SW480 (cell line): ENCODE measurements around the gene SCD.
"Not testable (repeated sequence)": the region's sequence is repeated elsewhere in the genome, so short reads cannot be mapped to it uniquely, and the experiment has no call there.

ENCODE experiments used
- DNase-seq: peaks from one replicate; pipeline ENCODE4 v3.0.0-alpha.2; 2016; ENCODE audit warnings: low spot score

SCD gene

DNA sequence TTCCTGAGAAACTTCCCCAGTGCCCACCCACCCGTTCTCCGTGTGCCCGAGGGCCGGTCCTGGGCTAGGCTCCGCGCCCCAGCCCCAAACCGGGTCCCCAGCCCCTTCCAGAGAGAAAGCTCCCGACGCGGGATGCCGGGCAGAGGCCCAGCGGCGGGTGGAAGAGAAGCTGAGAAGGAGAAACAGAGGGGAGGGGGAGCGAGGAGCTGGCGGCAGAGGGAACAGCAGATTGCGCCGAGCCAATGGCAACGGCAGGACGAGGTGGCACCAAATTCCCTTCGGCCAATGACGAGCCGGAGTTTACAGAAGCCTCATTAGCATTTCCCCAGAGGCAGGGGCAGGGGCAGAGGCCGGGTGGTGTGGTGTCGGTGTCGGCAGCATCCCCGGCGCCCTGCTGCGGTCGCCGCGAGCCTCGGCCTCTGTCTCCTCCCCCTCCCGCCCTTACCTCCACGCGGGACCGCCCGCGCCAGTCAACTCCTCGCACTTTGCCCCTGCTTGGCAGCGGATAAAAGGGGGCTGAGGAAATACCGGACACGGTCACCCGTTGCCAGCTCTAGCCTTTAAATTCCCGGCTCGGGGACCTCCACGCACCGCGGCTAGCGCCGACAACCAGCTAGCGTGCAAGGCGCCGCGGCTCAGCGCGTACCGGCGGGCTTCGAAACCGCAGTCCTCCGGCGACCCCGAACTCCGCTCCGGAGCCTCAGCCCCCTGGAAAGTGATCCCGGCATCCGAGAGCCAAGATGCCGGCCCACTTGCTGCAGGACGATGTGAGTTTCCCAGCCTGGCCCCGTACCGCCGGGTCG, at the start of gene SCD:
SCD (plus strand) TSS at position 469 of the 803 bp plus-strand sequence; CDS start at position 741, 272 bp downstream.
- DNase-seq = peak; percentile 96

DNA sequence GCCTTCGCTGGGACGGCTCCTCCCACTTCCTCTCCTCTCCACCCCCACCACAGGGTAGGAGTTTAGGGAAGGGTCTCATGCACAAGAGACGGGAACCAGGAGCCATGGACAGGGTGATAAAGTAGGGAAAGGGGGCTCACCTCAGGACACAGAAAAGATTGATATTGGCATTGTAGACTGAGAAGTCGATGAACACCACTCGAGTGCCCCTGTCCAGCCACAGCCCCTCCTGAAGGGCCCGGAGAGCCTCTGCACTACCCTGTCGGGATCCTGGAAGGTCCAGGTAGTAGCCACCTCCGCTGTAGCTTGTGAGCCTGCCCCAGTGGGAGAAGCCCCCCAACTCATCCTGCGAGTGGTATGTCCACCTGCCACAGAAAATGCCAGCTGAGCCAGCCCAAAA, 49.8 kb upstream of the SCD start:
- no peak for DNase-seq

DNA sequence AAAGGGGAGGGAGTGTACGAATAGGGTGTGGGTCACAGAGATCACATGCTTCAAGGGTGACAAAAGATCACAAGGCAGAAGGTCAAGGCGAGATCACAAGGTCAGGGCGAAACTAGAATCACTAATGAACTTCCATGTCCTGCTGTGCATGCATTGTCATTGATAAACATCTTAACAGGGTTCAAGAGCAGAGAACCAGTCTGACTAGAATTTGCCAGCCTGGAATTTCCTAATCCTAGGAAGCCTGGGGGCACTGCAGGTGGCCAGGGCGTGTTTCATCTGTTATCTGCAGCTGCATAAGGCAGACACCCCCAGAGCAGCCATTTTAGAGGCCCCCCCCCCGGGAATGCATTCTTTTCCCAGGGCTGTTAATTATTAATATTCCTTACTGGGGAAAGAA, 45.9 kb upstream of the SCD start:
- DNase-seq = not testable (repeated sequence)

DNA sequence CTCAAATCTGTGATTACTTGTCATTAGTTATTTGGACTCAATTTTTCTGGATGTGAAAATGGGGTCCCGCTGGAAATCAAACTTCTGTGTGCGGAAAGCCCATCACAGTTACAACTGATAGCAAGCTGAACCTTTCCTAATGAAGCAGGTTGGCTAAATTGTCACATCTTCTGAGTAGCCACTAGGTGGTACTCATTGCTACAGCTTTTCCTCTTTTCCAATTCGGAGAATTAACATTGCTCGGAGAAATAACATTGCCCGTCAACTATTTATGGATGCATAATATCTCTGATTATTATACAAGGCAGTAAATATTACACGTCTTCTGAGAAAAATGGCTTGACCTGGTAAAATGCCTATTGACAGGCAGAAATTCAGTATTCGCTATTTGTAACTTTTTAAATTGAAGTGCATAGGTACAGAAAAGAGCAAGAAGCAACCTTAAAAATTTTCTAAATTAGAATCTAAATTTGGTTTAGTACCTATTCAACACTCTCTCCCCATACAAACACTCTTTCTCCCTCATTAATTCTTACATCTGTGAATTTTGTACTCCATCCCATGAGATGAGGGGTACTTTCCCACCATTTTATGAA, 43.2 kb upstream of the SCD start:
- DNase-seq = peak; percentile 55

DNA sequence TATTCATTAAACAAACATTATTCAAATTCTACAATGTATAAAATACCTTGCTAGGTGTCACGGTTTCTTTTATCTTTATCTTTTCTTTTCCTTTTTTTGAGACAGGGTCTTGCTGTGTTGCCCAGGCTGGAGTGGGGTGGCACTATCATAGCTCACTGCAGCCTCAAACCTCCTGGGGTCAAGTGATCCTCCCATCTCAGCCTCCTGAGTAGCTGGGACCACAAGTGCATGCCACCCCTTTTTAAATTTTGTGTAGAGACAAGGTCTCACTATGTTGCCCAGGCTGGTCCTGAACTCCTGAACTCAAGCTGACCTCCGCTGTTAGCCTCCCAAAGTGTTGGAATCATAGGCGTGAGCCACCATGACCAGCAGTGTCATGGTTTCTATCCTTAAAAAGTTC, 42.6 kb upstream of the SCD start:
- DNase-seq = no peak

DNA sequence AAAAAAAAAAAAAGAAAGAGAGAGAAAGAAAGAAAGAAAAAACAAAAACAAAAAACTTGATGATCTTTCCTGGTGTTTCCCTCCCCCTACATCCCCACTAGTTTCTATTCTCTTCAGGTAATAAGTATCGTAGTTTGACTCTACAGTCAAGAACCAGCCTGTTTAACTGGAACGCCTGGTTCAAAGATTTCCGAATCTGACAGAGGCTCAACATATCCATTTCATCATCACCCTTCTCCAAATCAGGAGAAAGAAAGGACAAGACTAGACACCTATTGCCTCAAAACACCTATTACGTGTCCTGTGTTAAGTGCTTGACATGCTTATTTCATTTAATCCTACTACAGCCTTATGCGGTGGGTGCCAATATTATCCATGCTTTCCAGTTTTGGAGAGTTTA, 40.2 kb upstream of the SCD start:
- no peak for DNase-seq

DNA sequence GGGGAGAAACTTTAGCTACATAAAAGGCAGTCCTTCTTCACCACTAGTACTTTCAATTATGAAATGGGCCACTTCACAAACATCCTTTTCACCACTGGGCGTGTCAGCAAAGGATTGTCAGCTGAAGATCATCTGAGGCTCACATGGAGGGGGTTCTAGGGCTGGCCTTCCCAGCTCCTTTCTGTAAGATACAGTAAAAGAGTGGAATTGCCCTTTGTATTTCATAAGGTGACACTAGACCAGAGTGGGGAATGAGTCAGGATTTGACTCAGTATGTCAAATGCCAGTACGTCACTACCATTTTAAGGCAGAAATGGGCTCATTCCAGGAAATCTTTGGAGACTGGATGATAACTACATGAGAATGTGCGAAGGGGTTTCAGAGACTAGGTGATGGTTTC, 39.3 kb upstream of the SCD start:
- no peak for DNase-seq

DNA sequence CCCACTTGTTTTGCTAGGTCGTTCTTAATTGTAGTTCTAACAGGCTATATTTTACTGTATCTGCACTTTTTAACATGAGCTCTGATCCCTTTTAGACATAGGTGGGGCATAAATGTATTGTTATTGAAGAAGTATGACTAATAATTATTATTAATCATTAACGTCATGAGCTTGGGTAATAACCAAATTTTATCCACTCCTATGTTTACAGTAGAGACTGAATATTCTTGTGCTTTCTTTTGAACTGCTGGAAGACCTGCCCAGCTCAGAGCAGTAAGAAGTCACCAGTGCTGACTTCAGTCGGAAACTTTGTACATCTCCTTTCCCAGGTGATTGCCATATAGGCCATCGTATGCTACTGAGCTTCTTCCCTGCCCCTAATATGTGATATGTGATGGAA, 35.7 kb upstream of the SCD start:
- no peak for DNase-seq

DNA sequence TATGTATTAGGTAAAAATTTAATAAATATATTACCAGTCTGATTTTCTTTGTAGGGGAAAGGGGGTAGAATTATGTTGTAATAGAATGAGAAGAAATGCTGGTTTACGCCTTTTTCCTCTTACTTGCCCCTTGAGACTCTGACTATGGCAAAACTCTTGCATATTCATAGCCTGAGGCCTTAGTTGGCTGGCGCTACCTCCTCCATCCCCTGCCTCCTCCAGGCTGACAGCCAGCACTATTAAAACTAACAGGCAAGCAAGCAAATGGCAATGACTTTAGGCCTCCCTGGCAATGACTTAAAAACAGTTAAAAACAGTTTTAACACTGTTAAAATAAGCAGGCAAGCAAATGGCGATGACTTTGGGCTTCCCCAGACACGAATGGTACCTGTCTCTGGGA, 31.4 kb upstream of the SCD start:
- no peak for DNase-seq

DNA sequence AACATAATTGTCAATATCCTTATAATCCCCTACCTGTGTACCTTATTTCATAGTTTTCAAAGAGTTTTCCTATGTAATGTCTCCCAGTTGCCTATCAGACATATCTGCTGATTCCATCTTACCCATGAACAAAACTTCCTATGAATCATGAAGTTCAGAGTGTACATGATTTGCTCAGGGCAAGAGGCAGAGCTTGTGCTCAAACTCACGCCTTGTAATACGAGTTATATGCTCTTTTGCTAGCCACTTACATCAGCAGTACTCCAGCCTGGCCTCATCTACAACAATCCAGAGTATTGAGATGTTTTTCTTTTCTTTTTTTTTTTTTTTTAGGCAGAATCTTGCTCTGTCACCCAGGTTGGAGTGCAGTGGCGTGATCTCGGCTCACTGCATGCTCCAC, 28.8 kb upstream of the SCD start:
- no peak for DNase-seq

DNA sequence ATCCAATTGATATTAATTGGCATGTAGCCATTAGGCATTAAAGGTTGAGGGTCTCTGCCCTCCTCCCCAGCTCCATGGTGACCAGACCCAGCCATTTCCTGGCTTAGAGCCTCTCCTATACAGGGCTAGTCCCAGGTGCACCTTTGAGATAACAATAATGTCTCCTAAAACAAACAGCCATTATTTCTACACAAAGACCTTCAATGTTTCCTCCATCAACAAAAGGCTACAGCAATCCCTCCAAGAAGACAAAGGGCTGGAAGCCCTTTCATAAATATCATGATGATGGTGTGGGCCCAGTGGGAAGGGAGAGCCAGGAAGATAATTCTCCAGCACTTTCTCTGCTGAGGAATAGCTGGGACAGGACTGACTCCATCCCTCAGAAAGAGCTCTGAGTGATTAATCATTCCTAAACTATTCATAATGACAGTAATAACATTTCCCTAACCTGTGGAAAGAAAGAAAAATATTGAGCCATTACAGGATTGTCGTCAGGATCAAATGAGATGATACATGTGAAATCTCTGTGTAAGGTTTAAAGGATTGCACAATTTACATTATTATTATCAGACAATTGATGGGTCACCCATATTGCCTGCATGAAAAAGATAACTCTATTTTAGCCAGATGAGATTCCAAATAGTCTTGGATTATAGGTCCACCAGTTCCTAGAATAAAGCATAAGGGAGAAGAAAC, 27.2 kb upstream of the SCD start:
- DNase-seq = no peak

DNA sequence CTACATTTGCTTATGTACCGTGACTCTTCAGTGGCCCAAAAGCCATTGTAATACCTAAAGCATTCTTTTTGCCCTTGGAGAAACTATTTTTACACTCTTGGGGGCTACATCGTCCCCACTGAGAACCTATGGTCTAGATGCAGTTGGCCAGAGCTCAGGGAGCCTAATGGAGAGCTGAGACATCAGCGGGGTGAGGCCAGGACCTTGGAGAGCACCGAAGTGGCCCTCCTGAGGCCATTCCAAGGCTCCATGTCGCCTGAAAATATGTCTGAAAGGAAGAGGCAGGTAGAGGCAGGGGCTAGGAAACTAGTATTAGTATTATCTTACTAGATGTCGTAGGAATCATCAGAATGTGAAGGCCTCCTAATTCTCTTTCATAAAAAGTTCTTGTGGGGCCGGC, 21.9 kb upstream of the SCD start:
- DNase-seq = no peak

DNA sequence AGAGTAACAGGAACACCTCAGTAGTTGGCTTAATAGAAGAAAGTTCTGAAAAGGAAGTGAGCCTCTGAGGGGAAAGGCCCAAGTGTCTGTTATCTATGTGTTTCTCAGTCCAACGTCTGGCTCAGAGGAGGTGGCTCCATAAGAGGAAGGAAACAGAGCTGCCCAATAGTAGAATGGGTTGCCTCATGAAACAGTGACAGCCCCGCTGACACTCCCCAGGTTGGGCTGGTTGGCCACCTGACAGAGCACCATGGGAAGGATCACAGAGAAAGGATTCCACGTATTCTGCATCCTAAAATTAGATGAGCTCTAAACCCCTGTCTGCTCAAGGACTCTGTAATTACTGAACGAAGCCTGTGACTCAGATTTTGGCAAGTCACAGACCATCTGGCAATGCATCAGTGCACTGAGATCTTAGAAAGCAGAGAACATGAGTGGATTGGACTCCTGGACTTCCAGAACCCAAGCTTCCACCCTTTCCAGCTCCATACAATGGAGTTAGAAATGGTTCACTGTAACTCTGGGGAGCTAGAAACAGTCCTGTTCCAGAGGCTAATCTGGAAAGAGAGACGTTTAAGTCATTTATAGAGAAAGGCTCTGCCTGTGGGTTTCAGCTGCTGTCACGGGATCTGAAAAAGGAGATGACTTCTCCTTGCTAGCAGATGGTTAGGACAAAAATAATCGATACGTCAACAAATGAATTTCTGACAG, 19.9 kb upstream of the SCD start:
- no peak for DNase-seq

DNA sequence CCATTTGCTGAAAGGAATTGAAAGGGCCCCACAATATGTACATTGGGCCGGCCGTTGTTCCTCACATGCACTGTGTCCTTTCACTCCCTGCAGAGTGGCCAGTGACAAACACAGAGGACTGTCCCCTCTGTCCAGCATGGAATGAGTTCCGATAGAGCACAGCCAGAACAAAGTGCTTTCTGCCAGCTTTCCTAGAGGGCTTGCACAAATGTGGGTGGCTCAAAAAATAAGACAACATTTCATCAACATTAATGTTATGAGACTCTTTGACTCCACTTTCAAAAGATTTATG, 19.4 kb upstream of the SCD start:
- DNase-seq = no peak

DNA sequence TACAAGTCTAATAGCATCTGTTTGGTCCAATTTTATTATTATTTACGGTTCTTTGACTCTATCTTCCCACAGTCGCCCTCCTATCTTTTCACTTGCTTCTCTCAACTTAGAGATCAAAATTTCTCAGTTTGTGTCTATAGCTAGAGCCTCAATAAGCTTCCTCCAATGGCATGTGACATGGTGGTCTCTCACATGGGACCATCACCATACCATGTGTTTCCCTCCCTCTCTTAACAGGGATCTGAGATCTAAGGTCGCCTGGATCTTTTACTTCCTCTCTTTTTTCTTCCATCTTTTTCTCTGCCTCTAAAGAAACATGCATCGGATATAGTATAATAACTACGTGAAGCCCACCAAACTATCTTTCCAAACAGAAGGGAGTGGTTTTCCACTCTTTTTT, 18.8 kb upstream of the SCD start:
- DNase-seq = no peak

DNA sequence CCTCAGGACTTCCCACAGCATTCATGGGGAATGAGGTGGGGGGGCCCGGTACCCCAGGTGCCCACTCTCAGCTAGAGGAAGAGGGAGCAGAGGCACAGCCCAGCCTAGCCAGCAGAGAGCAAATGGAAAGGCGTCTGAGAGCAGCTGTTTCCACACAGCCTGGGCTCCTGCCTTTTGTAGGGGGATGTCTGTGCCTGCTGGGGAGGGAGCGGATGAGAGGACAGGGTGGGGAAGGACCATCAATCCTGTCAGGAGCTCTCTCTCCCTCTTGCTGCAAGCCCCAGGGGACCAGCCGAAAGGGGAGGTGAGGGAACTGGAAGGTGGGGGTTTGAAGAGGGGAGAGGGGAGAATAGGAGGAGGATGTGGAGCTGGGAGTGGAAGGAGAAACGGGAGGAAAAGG, 17.0 kb upstream of the SCD start, which contains the start of gene PKD2L1:
PKD2L1 (minus strand) TSS at position 150 of the 400 bp plus-strand sequence; CDS start at position 25, 125 bp downstream.
- DNase-seq = no peak

DNA sequence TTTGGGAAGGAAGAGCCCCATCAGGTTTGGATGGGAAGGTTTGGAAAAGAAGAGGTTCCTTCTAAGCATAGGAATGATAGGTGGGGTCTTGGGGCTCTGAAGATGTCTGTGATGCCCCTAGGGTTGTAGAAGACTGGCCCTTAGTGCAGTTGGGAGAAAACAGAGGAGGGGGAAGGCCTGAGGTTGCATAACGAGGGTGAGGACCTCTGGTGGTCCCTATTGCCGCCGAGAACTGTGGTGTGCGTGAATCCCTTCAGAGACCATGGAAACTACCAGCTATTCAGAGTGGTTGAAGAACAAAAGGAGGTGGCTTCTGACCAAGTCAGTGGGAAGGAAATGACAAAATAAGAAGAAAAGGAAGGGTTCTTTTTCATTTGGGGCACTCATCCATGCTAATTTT, 13.9 kb upstream of the SCD start:
- DNase-seq = no peak

DNA sequence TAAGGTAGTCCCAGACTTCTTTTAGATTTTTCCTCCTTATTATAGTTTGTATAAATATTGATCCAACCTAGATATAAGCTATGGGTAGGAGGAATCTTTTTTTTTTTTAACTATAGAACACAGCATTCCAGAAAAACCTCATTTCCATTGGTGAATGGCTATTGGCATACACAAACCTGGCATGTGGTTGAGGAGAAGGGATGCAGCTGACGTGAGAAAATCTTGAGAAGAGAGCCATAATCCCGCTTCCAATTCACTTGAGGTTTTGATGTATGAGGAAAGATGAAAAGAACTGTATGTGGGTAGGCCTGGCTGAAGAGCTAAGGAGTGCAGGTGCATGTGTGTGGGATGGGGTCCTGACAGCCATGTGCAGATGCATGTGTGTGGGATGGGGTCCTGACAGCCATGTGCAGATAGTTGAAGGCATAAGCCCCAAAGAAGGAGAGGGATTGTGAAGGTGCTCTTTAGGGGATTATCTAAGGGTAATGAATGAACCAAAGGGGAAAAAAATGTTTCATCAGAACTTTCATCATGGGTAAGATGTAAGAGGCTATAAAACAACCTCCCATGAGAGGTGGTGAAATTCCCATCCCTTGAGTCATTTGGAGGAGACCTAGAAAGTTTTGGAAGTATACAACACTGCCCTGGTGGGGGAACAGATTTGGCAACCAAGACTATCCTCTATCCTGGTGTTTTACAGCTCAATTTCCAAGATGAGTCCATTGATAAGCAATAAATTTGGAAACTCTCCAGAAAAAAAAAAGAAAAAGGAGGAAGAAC, 13.2 kb upstream of the SCD start:
- DNase-seq = no peak

DNA sequence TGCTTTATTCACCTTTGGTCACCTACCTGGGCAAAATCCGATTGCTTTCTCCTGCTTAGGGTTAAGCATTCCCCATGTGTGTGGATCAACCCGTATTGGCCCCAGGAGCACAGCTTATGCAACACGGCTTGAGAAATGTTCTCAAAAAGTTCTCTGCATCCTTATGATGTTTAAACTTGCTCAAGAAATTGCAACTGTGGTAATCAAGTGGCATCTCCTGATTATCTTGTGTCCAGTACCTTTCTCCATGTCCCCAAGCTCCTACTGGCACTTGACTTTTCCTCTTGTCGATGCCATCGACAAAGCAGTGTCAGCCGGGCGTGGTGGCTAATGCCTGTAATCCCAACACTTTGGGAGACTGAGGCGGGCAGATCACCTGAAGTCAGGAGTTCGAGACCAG, 12.3 kb upstream of the SCD start:
- no peak for DNase-seq

DNA sequence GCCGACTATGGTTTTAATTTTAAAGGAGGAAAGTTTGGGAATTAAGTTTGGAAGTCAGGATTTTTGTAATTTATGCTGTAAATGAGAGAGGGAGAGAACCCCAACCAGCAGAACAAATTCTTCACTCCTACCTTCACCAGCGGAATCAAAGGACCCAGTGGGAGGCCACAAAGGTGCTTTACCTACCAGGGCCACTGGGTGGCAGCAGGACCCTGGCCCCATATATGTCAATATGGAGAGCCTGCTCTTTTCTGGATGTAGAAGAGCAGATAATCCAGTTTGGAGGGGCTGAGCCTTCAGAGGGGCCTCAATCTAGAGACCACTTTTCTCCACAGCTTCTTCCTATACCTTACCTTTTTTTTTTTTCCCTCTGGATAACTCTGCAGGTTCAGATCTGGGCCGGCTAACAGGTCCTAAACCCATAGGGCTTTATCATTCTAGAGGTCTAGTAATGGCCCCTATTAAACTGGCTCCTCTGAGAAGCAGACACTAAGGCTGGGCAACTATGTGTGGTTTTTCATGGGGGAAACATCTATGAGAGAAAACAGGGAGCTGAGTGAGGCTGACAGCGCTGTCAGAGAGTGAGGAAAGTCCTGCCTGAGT, 8.5 kb upstream of the SCD start:
- DNase-seq = peak; percentile 47

DNA sequence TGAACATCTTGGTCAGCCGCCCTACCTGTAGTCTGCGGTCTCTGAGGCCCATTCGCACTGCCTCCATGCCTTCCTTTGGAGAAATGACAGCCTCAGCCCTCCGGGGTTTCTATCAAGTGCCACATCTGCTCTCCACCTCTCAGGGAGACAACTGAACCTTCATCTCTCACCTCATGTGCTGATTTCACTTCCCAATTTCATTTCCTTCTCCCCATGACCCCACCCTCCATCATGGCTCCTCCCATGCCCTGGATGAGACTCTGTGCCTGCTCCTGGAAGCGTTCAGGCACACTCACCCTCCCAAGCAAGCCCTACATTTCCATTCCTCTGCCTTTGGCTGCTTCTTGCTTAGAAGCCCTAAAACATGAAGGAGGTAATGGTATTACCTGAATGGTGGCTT, 7.8 kb upstream of the SCD start:
- DNase-seq = no peak
